Limb (tissue), 2 donors: Measurements from ENCODE around the gene CCDC78.
A peak's percentile ranks its signal among the peaks of the same experiment; 100 is the strongest.
"Not testable (repeated sequence)": the region's sequence is repeated elsewhere in the genome, so short reads cannot be mapped to it uniquely, and the experiment has no call there.

ENCODE experiments used
- DNase-seq, 2 donors: peaks; one replicate each; pipeline ENCODE4 v3.0.0-alpha.2; 2016; ENCODE audit errors: extremely low spot score in 2 of 2

The CCDC78 gene

GRCh38 chr16:725041-725376 is 1.2 kb downstream of the CCDC78 start:
- no peak for DNase-seq

GRCh38 chr16:724188-725040 is 1.8 kb downstream of the CCDC78 start:
- DNase-seq = no peak

GRCh38 chr16:723695-724094 is 2.5 kb downstream of the CCDC78 start:
- DNase-seq = no peak

GRCh38 chr16:722835-723633 is 3.2 kb downstream of the CCDC78 start:
- no peak for DNase-seq

- no peak for DNase-seq
These were observed 4.3 kb downstream of the CCDC78 start for GRCh38 chr16:721765-722540.

- peak; percentile 64 to 89 for DNase-seq
These were observed 5.1 kb downstream of the CCDC78 start, which contains the start of gene ANTKMT for GRCh38 chr16:720990-721764. TSS of gene ANTKMT (plus strand) at chr16:721146. CDS start at chr16:721275, 129 bp downstream.

GRCh38 chr16:720447-720989 is 5.7 kb downstream of the CCDC78 start:
- DNase-seq = peak in 1 of 2 donors; percentile 81

GRCh38 chr16:719815-720446 is 6.3 kb downstream of the CCDC78 start:
- no peak for DNase-seq

GRCh38 chr16:718922-719321 is 7.3 kb downstream of the CCDC78 start:
- no peak for DNase-seq

GRCh38 chr16:718389-718788 is 7.9 kb downstream of the CCDC78 start:
- no peak for DNase-seq

GRCh38 chr16:717450-718245 is 8.6 kb downstream of the CCDC78 start:
- peak in 1 of 2 donors; percentile 68 for DNase-seq

GRCh38 chr16:716768-717325 is 9.4 kb downstream of the CCDC78 start:
- no peak for DNase-seq

GRCh38 chr16:716200-716568 is 10.1 kb downstream of the CCDC78 start:
- DNase-seq = peak in 1 of 2 donors; percentile 71

GRCh38 chr16:715477-716199 is 10.6 kb downstream of the CCDC78 start:
- DNase-seq = no peak

- peak; percentile 91 to 94 for DNase-seq
These were observed 11.4 kb downstream of the CCDC78 start, which contains the start of gene METRN for GRCh38 chr16:714558-715476. TSS of gene METRN (plus strand) at chr16:715118. CDS start at chr16:715290, 172 bp downstream.

GRCh38 chr16:714079-714478 is 12.2 kb downstream of the CCDC78 start:
- no peak for DNase-seq

GRCh38 chr16:712740-713250 is 13.4 kb downstream of the CCDC78 start:
- DNase-seq = not testable (repeated sequence)
